Muscle of leg (tissue), 16 donors: ENCODE measurements around the gene OASL. TPM values are rescaled to one million over a fixed set of nuclear protein-coding genes. Genes with fewer than 3 reads are reported as not detected.

ENCODE experiments used
- DNase-seq: peaks from one replicate; pipeline ENCODE4 v3.0.0; 2013
- H3K27ac ChIP-seq: one replicate; pipeline ENCODE4 v1.5.1; 2013; ENCODE audit warnings: mild to moderate bottlenecking, low read length, control low read depth
- H3K27me3 ChIP-seq: one replicate; pipeline ENCODE4 v1.6.1; 2013; ENCODE audit warnings: low read length; ENCODE audit not compliant: control insufficient read depth, insufficient read depth
- H3K36me3 ChIP-seq: one replicate; pipeline ENCODE4 v1.6.1; 2013; ENCODE audit warnings: low read length; ENCODE audit not compliant: control insufficient read depth, insufficient read depth
- H3K4me1 ChIP-seq: one replicate; pipeline ENCODE4 v1.6.1; 2013; ENCODE audit warnings: low read length; ENCODE audit not compliant: control insufficient read depth, insufficient read depth
- H3K4me3 ChIP-seq: one replicate; pipeline ENCODE4 v1.5.1; 2013; ENCODE audit warnings: low read length, control low read depth
- H3K9me3 ChIP-seq: replicated peaks from 2 replicates; pipeline ENCODE4 v1.6.1; 2013; ENCODE audit warnings: low read depth, low read length; ENCODE audit not compliant: control insufficient read depth
- WGBS: methylation state at CpG from one replicate; pipeline ENCODE4 v1.1.5; 2013; ENCODE audit warnings: missing lambda C conversion rate; ENCODE audit not compliant: insufficient coverage; 5-methylcytosine and 5-hydroxymethylcytosine counted together
- long read RNA-seq, 11 donors: transcript quantifications; one replicate each; lab custom pipeline, GENCODE V29; 2026
- polyA plus RNA-seq, 8 donors: library from polyadenylated mRNA; unstranded; fragments of 120-200 nt; gene quantifications; one replicate each; pipeline versions ENCODE4 v1.2.1 to v1.2.3, GENCODE V29; 2013; ENCODE audit warnings: inconsistent platforms in 1 of 8, low replicate concordance in 1 of 8; ENCODE audit not compliant: insufficient read length in 8 of 8, insufficient read depth in 1 of 8
- total RNA-seq: library from RNA; stranded (reverse); fragments of 120-200 nt; gene quantifications from one replicate; pipeline ENCODE4 v1.2.4, GENCODE V29; 2013

Gene OASL
- 0.09 TPM for total RNA-seq
- polyA plus RNA-seq = under 1 TPM in 6 of 8 donors, not detected in 2; 0.04 to 0.17 (median 0.10) TPM
- long read RNA-seq, donor 1 = 0 reads
- long read RNA-seq, donor 2 = 0 reads
- long read RNA-seq, donor 3 = 0 reads
- long read RNA-seq, donor 4 = 0 reads
- long read RNA-seq, donor 5 = 0 reads
- long read RNA-seq, donor 6 = 0 reads
- long read RNA-seq, donor 7 = 0 reads
- long read RNA-seq, donor 8 = 0 reads
- long read RNA-seq, donor 9 = 0 reads
- long read RNA-seq, donor 10, partial matches to known transcripts = 0 of 1 reads
- long read RNA-seq, donor 10, other reads (novel, unspliced or antisense) = 0 of 1 reads
- long read RNA-seq, donor 11 = 0 reads

- DNase-seq = peak; percentile 49
- WGBS = 2% methylated on average over 6 of the region's 13 CpGs
- peak within 1 kb of the TSS; percentile 21 for H3K27ac ChIP-seq
- H3K9me3 ChIP-seq = no peaks in the 10 kb centered on the region
- no peaks in the 10 kb centered on the region for H3K36me3 ChIP-seq
- peaks cover 8% of the 10 kb centered on the region for H3K4me1 ChIP-seq
- peak within 1 kb of the TSS; percentile 41 for H3K4me3 ChIP-seq
- peaks cover 8% of the 10 kb centered on the region for H3K27me3 ChIP-seq
Measured at GRCh38 chr12:121038861-121039668, at the start of gene OASL. Gene OASL, minus strand, starts transcription at chr12:121039246. Its CDS starts 275 bp downstream, at chr12:121038971.

- H3K4me3 ChIP-seq = no peak overlapping the region
- no peaks in the 10 kb centered on the region for H3K27me3 ChIP-seq
- 67% methylated on average over 1 of the region's 6 CpGs for WGBS
- no peak for DNase-seq
- no peak overlapping the region for H3K27ac ChIP-seq
- H3K9me3 ChIP-seq = no peaks in the 10 kb centered on the region
- H3K36me3 ChIP-seq = no peaks in the 10 kb centered on the region
- H3K4me1 ChIP-seq = peaks cover 24% of the 10 kb centered on the region
Measured at GRCh38 chr12:121088195-121088585, 49.1 kb upstream of the OASL start.

- no peaks in the 10 kb centered on the region for H3K36me3 ChIP-seq
- no peak for DNase-seq
- WGBS = 52% methylated on average over 9 of the region's 11 CpGs
- no peak overlapping the region for H3K4me3 ChIP-seq
- H3K9me3 ChIP-seq = no peaks in the 10 kb centered on the region
- peaks cover 24% of the 10 kb centered on the region for H3K4me1 ChIP-seq
- no peaks in the 10 kb centered on the region for H3K27me3 ChIP-seq
- no peak overlapping the region for H3K27ac ChIP-seq
Measured at GRCh38 chr12:121087467-121088194, 48.6 kb upstream of the OASL start.

- peaks cover 24% of the 10 kb centered on the region for H3K4me1 ChIP-seq
- no peak overlapping the region for H3K27ac ChIP-seq
- no peak overlapping the region for H3K4me3 ChIP-seq
- H3K36me3 ChIP-seq = no peaks in the 10 kb centered on the region
- WGBS = 78% methylated on average over 6 of the region's 8 CpGs
- DNase-seq = no peak
- H3K27me3 ChIP-seq = no peaks in the 10 kb centered on the region
- no peaks in the 10 kb centered on the region for H3K9me3 ChIP-seq
Measured at GRCh38 chr12:121086781-121087295, 47.8 kb upstream of the OASL start.

- H3K36me3 ChIP-seq = no peaks in the 10 kb centered on the region
- 88% methylated on average over 14 of the region's 17 CpGs for WGBS
- no peak for DNase-seq
Measured at GRCh38 chr12:121085506-121086353, 46.7 kb upstream of the OASL start.

GRCh38 chr12:121085069-121085468 is 46.0 kb upstream of the OASL start:
- no peak for DNase-seq
- Histone ChIP-seq H3K4me3 (no peak overlapping the region), H3K27me3 (no peaks in the 10 kb centered on the region), H3K36me3 (no peaks in the 10 kb centered on the region), H3K9me3 (no peaks in the 10 kb centered on the region), H3K4me1 (peaks cover 18% of the 10 kb centered on the region), H3K27ac (no peak overlapping the region)
- WGBS = 86% methylated on average over 1 of the region's 4 CpGs

More at GRCh38 chr12:121085506-121086353, 46.7 kb upstream of the OASL start:
- Histone ChIP-seq H3K4me3 (no peak overlapping the region), H3K9me3 (no peaks in the 10 kb centered on the region), H3K27me3 (no peaks in the 10 kb centered on the region), H3K4me1 (peaks cover 20% of the 10 kb centered on the region), H3K27ac (no peak overlapping the region)

- Histone ChIP-seq H3K36me3 (no peaks in the 10 kb centered on the region), H3K27me3 (no peaks in the 10 kb centered on the region), H3K9me3 (no peaks in the 10 kb centered on the region), H3K27ac (no peak overlapping the region), H3K4me3 (no peak overlapping the region), H3K4me1 (peaks cover 10% of the 10 kb centered on the region)
- no peak for DNase-seq
- no CpG with 5 or more reads among the region's 3 CpGs for WGBS
Measured at GRCh38 chr12:121084229-121084628, 45.2 kb upstream of the OASL start.

GRCh38 chr12:121080909-121081308 is 41.9 kb upstream of the OASL start:
- no peak overlapping the region for H3K4me3 ChIP-seq
- H3K36me3 ChIP-seq = no peaks in the 10 kb centered on the region
- no peaks in the 10 kb centered on the region for H3K27me3 ChIP-seq
- H3K9me3 ChIP-seq = no peaks in the 10 kb centered on the region
- WGBS = no CpG with 5 or more reads among the region's 2 CpGs
- no peaks in the 10 kb centered on the region for H3K4me1 ChIP-seq
- DNase-seq = no peak
- no peak overlapping the region for H3K27ac ChIP-seq

- H3K9me3 ChIP-seq = no peaks in the 10 kb centered on the region
- no peaks in the 10 kb centered on the region for H3K4me1 ChIP-seq
- no peak for DNase-seq
- no peak overlapping the region for H3K27ac ChIP-seq
- no peaks in the 10 kb centered on the region for H3K27me3 ChIP-seq
- no peaks in the 10 kb centered on the region for H3K36me3 ChIP-seq
- WGBS = 90% methylated on average over 13 of the region's 13 CpGs
- H3K4me3 ChIP-seq = no peak overlapping the region
Measured at GRCh38 chr12:121079736-121080272, 40.8 kb upstream of the OASL start.
